Measurements from ENCODE around the gene TMEM271.

DNA sequence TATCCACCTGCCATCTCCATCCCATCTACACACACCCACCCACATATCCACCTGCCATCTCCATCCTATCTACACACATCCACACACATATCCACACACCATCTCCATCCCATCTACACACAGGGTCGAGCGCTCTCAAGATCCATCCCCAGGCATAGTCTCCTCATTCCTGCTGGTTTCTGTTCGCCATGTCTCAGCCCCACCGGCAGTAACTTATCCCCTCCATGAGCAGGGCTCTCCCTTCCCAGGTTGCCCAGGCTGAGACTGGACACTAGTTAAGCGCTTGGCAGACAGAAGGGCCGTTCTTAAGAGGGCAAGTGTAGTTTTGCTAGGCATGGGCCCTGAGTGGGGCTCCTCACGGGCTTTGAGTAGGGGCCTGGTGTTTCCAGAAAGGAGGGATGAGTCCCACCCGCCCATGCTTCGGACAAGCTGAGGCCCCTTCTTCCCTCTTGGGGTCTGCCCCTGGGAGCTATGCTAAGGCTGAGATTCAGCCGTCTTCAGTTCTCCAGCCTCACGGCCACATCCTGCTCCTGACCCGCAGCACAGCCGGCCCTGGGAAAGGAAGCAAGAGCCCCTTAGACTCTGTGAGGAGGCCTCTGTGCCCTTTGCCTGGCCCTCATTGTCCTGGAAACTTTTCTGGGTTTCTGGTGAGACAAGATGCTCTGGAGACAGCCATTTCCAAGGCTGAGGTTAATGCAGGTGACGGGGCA, 20.4 kb downstream of the TMEM271 start:
- no peak for TF ChIP-seq POLR2AphosphoS5 (IDR thresholded peaks at IDR 0.05; ENCODE audit: low read depth, low read length)
- no peak for TF ChIP-seq TAF1 (IDR thresholded peaks at IDR 0.05; ENCODE audit: borderline replicate concordance, low read depth, low read length)
- TF ChIP-seq POLR2A (IDR thresholded peaks at IDR 0.05; ENCODE audit: low read depth, low read length), result no peak
